Activated T-helper 17 cell treated with anti-CD3 and anti-CD28 coated beads, Interleukin-2, amount 50 U/mL, for 72 hours (primary cell): ENCODE measurements around the gene RIMBP2. TPM values are rescaled to one million over a fixed set of nuclear protein-coding genes. Genes with fewer than 3 reads are reported as not detected.

ENCODE experiments used
- ATAC-seq: fragments of 150-1000 bp; cut with Tn5 transposase; replicated peaks from 2 replicates; pipeline ENCODE4 v1.10.0; 2021; ENCODE audit warnings: mild to moderate bottlenecking, moderate library complexity
- H3K27ac Mint-ChIP-seq: one replicate; pipeline ENCODE4 v1.8.0; 2022; ENCODE audit warnings: mixed read lengths
- H3K27me3 Mint-ChIP-seq: one replicate; pipeline ENCODE4 v1.8.0; 2022; ENCODE audit warnings: mixed read lengths
- H3K36me3 Mint-ChIP-seq: one replicate; pipeline ENCODE4 v1.8.0; 2022; ENCODE audit warnings: low read depth, mild to moderate bottlenecking, mixed read lengths
- H3K4me1 Mint-ChIP-seq: one replicate; pipeline ENCODE4 v1.8.0; 2022; ENCODE audit warnings: mixed read lengths
- H3K4me3 Mint-ChIP-seq: one replicate; pipeline ENCODE4 v1.8.0; 2022; ENCODE audit warnings: mild to moderate bottlenecking, mixed read lengths
- H3K9me3 Mint-ChIP-seq: one replicate; pipeline ENCODE4 v1.8.0; 2022; ENCODE audit warnings: mixed read lengths
- total RNA-seq, 2 donors: library from RNA; stranded (reverse); gene quantifications; one replicate each; pipeline ENCODE4 v1.2.3, GENCODE V29; 2022

Gene RIMBP2
- total RNA-seq, 2 donors from 2014 or later = 0.29 TPM; not detected in 1

GRCh38 chr12:130537051-130537450 is 179.0 kb downstream of the RIMBP2 start:
- no peaks in the 10 kb centered on the region for H3K36me3 Mint-ChIP-seq
- ATAC-seq = no peak
- H3K4me3 Mint-ChIP-seq = no peak overlapping the region
- peaks cover 14% of the 10 kb centered on the region for H3K9me3 Mint-ChIP-seq
- no peak overlapping the region for H3K27ac Mint-ChIP-seq
- peaks cover 6% of the 10 kb centered on the region for H3K27me3 Mint-ChIP-seq
- H3K4me1 Mint-ChIP-seq = no peaks in the 10 kb centered on the region

GRCh38 chr12:130530429-130530828 is 185.7 kb downstream of the RIMBP2 start:
- peaks cover 6% of the 10 kb centered on the region for H3K27me3 Mint-ChIP-seq
- no peak overlapping the region for H3K27ac Mint-ChIP-seq
- H3K36me3 Mint-ChIP-seq = no peaks in the 10 kb centered on the region
- no peak for ATAC-seq
- no peak overlapping the region for H3K4me3 Mint-ChIP-seq
- H3K9me3 Mint-ChIP-seq = peaks cover 3% of the 10 kb centered on the region
- H3K4me1 Mint-ChIP-seq = no peaks in the 10 kb centered on the region

- Mint-ChIP-seq H3K27me3 (peaks cover 9% of the 10 kb centered on the region), H3K9me3 (peaks cover 3% of the 10 kb centered on the region), H3K27ac (no peak overlapping the region), H3K4me1 (no peaks in the 10 kb centered on the region), H3K36me3 (no peaks in the 10 kb centered on the region), H3K4me3 (no peak overlapping the region)
- no peak for ATAC-seq
Observed at GRCh38 chr12:130529781-130530180, 186.3 kb downstream of the RIMBP2 start.

- Mint-ChIP-seq H3K27me3 (peaks cover 7% of the 10 kb centered on the region), H3K9me3 (no peaks in the 10 kb centered on the region), H3K4me3 (no peak overlapping the region), H3K36me3 (no peaks in the 10 kb centered on the region), H3K27ac (no peak overlapping the region), H3K4me1 (no peaks in the 10 kb centered on the region)
- ATAC-seq = no peak
Observed at GRCh38 chr12:130527239-130527638, 188.9 kb downstream of the RIMBP2 start.

GRCh38 chr12:130526813-130527212 is 189.3 kb downstream of the RIMBP2 start:
- Mint-ChIP-seq H3K4me3 (no peak overlapping the region), H3K27ac (no peak overlapping the region), H3K4me1 (no peaks in the 10 kb centered on the region), H3K27me3 (peaks cover 7% of the 10 kb centered on the region), H3K36me3 (no peaks in the 10 kb centered on the region), H3K9me3 (no peaks in the 10 kb centered on the region)
- ATAC-seq = no peak

GRCh38 chr12:130525384-130526172 is 190.5 kb downstream of the RIMBP2 start:
- peaks cover 7% of the 10 kb centered on the region for H3K27me3 Mint-ChIP-seq
- no peaks in the 10 kb centered on the region for H3K9me3 Mint-ChIP-seq
- no peak for ATAC-seq
- no peaks in the 10 kb centered on the region for H3K36me3 Mint-ChIP-seq
- no peak overlapping the region for H3K27ac Mint-ChIP-seq
- H3K4me3 Mint-ChIP-seq = no peak overlapping the region
- no peaks in the 10 kb centered on the region for H3K4me1 Mint-ChIP-seq

GRCh38 chr12:130524759-130525158 is 191.3 kb downstream of the RIMBP2 start:
- Mint-ChIP-seq H3K27ac (no peak overlapping the region), H3K4me1 (no peaks in the 10 kb centered on the region), H3K36me3 (no peaks in the 10 kb centered on the region), H3K9me3 (no peaks in the 10 kb centered on the region), H3K27me3 (peaks cover 7% of the 10 kb centered on the region), H3K4me3 (no peak overlapping the region)
- ATAC-seq = no peak

GRCh38 chr12:130523863-130524614 is 192.1 kb downstream of the RIMBP2 start:
- H3K27me3 Mint-ChIP-seq = peaks cover 7% of the 10 kb centered on the region
- H3K9me3 Mint-ChIP-seq = no peaks in the 10 kb centered on the region
- no peak for ATAC-seq
- no peaks in the 10 kb centered on the region for H3K36me3 Mint-ChIP-seq
- H3K4me1 Mint-ChIP-seq = no peaks in the 10 kb centered on the region
- no peak overlapping the region for H3K27ac Mint-ChIP-seq
- H3K4me3 Mint-ChIP-seq = no peak overlapping the region

GRCh38 chr12:130523208-130523607 is 192.9 kb downstream of the RIMBP2 start:
- H3K36me3 Mint-ChIP-seq = no peaks in the 10 kb centered on the region
- peaks cover 9% of the 10 kb centered on the region for H3K27me3 Mint-ChIP-seq
- no peak for ATAC-seq
- no peak overlapping the region for H3K4me3 Mint-ChIP-seq
- no peak overlapping the region for H3K27ac Mint-ChIP-seq
- no peaks in the 10 kb centered on the region for H3K9me3 Mint-ChIP-seq
- H3K4me1 Mint-ChIP-seq = no peaks in the 10 kb centered on the region

- Mint-ChIP-seq H3K27me3 (peaks cover 11% of the 10 kb centered on the region), H3K36me3 (no peaks in the 10 kb centered on the region), H3K9me3 (no peaks in the 10 kb centered on the region), H3K4me3 (no peak overlapping the region), H3K4me1 (no peaks in the 10 kb centered on the region), H3K27ac (no peak overlapping the region)
- no peak for ATAC-seq
Observed at GRCh38 chr12:130522244-130522834, 193.8 kb downstream of the RIMBP2 start.

GRCh38 chr12:130521375-130522124 is 194.5 kb downstream of the RIMBP2 start:
- Mint-ChIP-seq H3K4me1 (no peaks in the 10 kb centered on the region), H3K27me3 (peaks cover 12% of the 10 kb centered on the region), H3K27ac (no peak overlapping the region), H3K36me3 (no peaks in the 10 kb centered on the region), H3K4me3 (no peak overlapping the region), H3K9me3 (no peaks in the 10 kb centered on the region)
- ATAC-seq = no peak

- Mint-ChIP-seq H3K36me3 (no peaks in the 10 kb centered on the region), H3K9me3 (peaks cover 6% of the 10 kb centered on the region), H3K4me1 (no peaks in the 10 kb centered on the region), H3K27me3 (peaks cover 14% of the 10 kb centered on the region), H3K27ac (no peak overlapping the region), H3K4me3 (no peak overlapping the region)
- ATAC-seq = no peak
Observed at GRCh38 chr12:130520784-130521183, 195.3 kb downstream of the RIMBP2 start.

GRCh38 chr12:130517588-130517987 is 198.5 kb downstream of the RIMBP2 start:
- Mint-ChIP-seq H3K36me3 (no peaks in the 10 kb centered on the region), H3K27ac (no peak overlapping the region), H3K4me3 (no peak overlapping the region), H3K4me1 (no peaks in the 10 kb centered on the region), H3K9me3 (peaks cover 9% of the 10 kb centered on the region), H3K27me3 (peaks cover 11% of the 10 kb centered on the region)
- no peak for ATAC-seq

GRCh38 chr12:130514149-130514551 is 201.9 kb downstream of the RIMBP2 start:
- Mint-ChIP-seq H3K36me3 (no peaks in the 10 kb centered on the region), H3K4me1 (no peaks in the 10 kb centered on the region), H3K27me3 (peaks cover 11% of the 10 kb centered on the region), H3K9me3 (peaks cover 9% of the 10 kb centered on the region), H3K4me3 (no peak overlapping the region), H3K27ac (no peak overlapping the region)
- ATAC-seq = no peak
